HepG2 (cell line): Measurements from ENCODE around the gene DCP1B. TPM values are rescaled to one million over a fixed set of nuclear protein-coding genes. Genes with fewer than 3 reads are reported as not detected.

Experiments used
- CEBPG ChIP-seq: IDR thresholded peaks from 2 replicates; pipeline ENCODE4 v1.6.1; 2016
- DPF2 ChIP-seq: sonication (generic); formaldehyde crosslinking; IDR thresholded peaks from 2 replicates; pipeline ENCODE4 v1.4.0; 2020; ENCODE audit warnings: mild to moderate bottlenecking, low read depth, missing genetic modification reagents, borderline replicate concordance
- EHMT2 ChIP-seq: fragments of 200-600 bp; sonication (generic); IDR thresholded peaks from 2 replicates; pipeline ENCODE4 v1.7.0; 2017; ENCODE audit warnings: antibody characterized with exemption, low read depth, low read length, borderline replicate concordance
- GLI4 ChIP-seq: sonication (generic); formaldehyde crosslinking; IDR thresholded peaks from 2 replicates; pipeline ENCODE4 v1.5.1; 2020; ENCODE audit warnings: missing genetic modification reagents, mild to moderate bottlenecking, moderate library complexity, borderline replicate concordance
- KAT7 ChIP-seq: IDR thresholded peaks from 2 replicates; pipeline ENCODE4 v1.6.1; 2018; ENCODE audit warnings: borderline replicate concordance, missing compliant biosample characterization
- KDM6A ChIP-seq: IDR thresholded peaks from 2 replicates; pipeline ENCODE4 v1.6.1; 2016; ENCODE audit warnings: low read depth
- LCORL ChIP-seq, 2 experiments: fragments of 450-650 bp in 1 of 2; sonication (generic) in 1 of 2; formaldehyde crosslinking in 1 of 2; IDR thresholded peaks; 2 replicates each; pipeline versions ENCODE4 v1.5.0 to v1.6.1; 2017 to 2020; ENCODE audit warnings: antibody characterized with exemption in 1 of 2, missing genetic modification reagents in 1 of 2
- MIXL1 ChIP-seq: IDR thresholded peaks from 2 replicates; pipeline ENCODE4 v1.6.1; 2016
- NFRKB ChIP-seq: fragments of 450-650 bp; IDR thresholded peaks from 2 replicates; pipeline ENCODE4 v1.6.1; 2017
- PAX8 ChIP-seq: sonication (generic); formaldehyde crosslinking; IDR thresholded peaks from 2 replicates; pipeline ENCODE4 v1.8.0; 2022; ENCODE audit warnings: mild to moderate bottlenecking, missing genetic modification reagents, borderline replicate concordance
- RBM39 ChIP-seq: fragments of 200-400 bp; formaldehyde crosslinking; IDR thresholded peaks from one replicate; pipeline ENCODE4 v1.6.1; 2018; ENCODE audit warnings: antibody characterized with exemption, mild to moderate bottlenecking, low read depth, low read length; ENCODE audit not compliant: poor library complexity, severe bottlenecking
- RFX1 ChIP-seq: fragments of 450-650 bp; IDR thresholded peaks from 2 replicates; pipeline ENCODE4 v1.6.1; 2017
- ZFP90 ChIP-seq: sonication (generic); formaldehyde crosslinking; IDR thresholded peaks from 2 replicates; pipeline ENCODE4 v1.8.0; 2022; ENCODE audit warnings: missing genetic modification reagents, mild to moderate bottlenecking, inconsistent platforms, borderline replicate concordance
- ZNF30 ChIP-seq: sonication (generic); formaldehyde crosslinking; IDR thresholded peaks from 2 replicates; pipeline ENCODE4 v1.5.0; 2020; ENCODE audit warnings: mild to moderate bottlenecking, missing genetic modification reagents
- ZNF367 ChIP-seq: sonication (generic); formaldehyde crosslinking; IDR thresholded peaks from 2 replicates; pipeline ENCODE4 v1.4.0; 2020; ENCODE audit warnings: missing genetic modification reagents, borderline replicate concordance
- ZNF432 ChIP-seq: sonication (generic); formaldehyde crosslinking; IDR thresholded peaks from 2 replicates; pipeline ENCODE4 v1.5.0; 2020; ENCODE audit warnings: missing genetic modification reagents, mild to moderate bottlenecking, borderline replicate concordance
- ZNF44 ChIP-seq: sonication (generic); formaldehyde crosslinking; IDR thresholded peaks from 2 replicates; pipeline ENCODE4 v1.5.1; 2020; ENCODE audit warnings: mild to moderate bottlenecking, missing genetic modification reagents
- ZNF556 ChIP-seq: sonication (generic); formaldehyde crosslinking; IDR thresholded peaks from 2 replicates; pipeline ENCODE4 v1.4.0; 2020; ENCODE audit warnings: mild to moderate bottlenecking, missing genetic modification reagents, borderline replicate concordance
- ZNF557 ChIP-seq: sonication (generic); formaldehyde crosslinking; IDR thresholded peaks from 2 replicates; pipeline ENCODE4 v1.4.0; 2020; ENCODE audit warnings: missing genetic modification reagents
- ZNF672 ChIP-seq: sonication (generic); formaldehyde crosslinking; IDR thresholded peaks from 2 replicates; pipeline ENCODE4 v1.8.1; 2022; ENCODE audit warnings: missing genetic modification reagents
- ZSCAN29 ChIP-seq: sonication (generic); formaldehyde crosslinking; conservative IDR thresholded peaks from 2 replicates; pipeline ENCODE4 v1.4.0; 2020; ENCODE audit warnings: mild to moderate bottlenecking, missing genetic modification reagents
- polyA plus RNA-seq, 8 experiments: library from polyadenylated mRNA; depleted of rRNA in 3 of 8; stranded (reverse) in 7 of 8; unstranded in 1 of 8; fragments of >200 nt; fragmentation: Illumina TruSeq in 4 of 8; extraction: Trizol in 4 of 8; gene quantifications; 2 replicates each; pipeline versions ENCODE4 v1.2.1 to v1.2.3, GENCODE V29; 2011 to 2016; ENCODE audit warnings: low read depth in 4 of 8, missing spikeins in 1 of 8, mixed read lengths in 1 of 8; ENCODE audit not compliant: insufficient read depth in 1 of 8
- total RNA-seq, 5 experiments: library from RNA; depleted of rRNA; stranded (reverse); fragments of >200 nt; fragmentation: Illumina TruSeq; extraction: Trizol; gene quantifications; 2 replicates each; pipeline ENCODE4 v1.2.3, GENCODE V29; 2016; ENCODE audit warnings: low read depth in 1 of 5
- TF ChIP-seq, protein P1 (sequence below): sonication (generic); formaldehyde crosslinking; IDR thresholded peaks from 2 replicates; pipeline ENCODE4 v1.5.1; 2020; ENCODE audit warnings: missing genetic modification reagents, mild to moderate bottlenecking, borderline replicate concordance
- TF ChIP-seq, protein P2 (sequence below): sonication (generic); formaldehyde crosslinking; IDR thresholded peaks from 2 replicates; pipeline ENCODE4 v1.4.0; 2020; ENCODE audit warnings: mild to moderate bottlenecking, low read depth, missing genetic modification reagents
- TF ChIP-seq, protein P3 (sequence below): sonication (generic); formaldehyde crosslinking; IDR thresholded peaks from 2 replicates; pipeline ENCODE4 v1.5.0; 2020; ENCODE audit warnings: mild to moderate bottlenecking, low read depth, missing genetic modification reagents, borderline replicate concordance
- TF ChIP-seq, protein P4 (sequence below): IDR thresholded peaks from 2 replicates; pipeline ENCODE4 v1.6.1; 2012; ENCODE audit warnings: inconsistent platforms

The DCP1B gene
- total and polyA plus RNA-seq, 2 of the 13 experiments (the other 11 are each of a cell fraction or from before 2014, with no cell fraction given) = 11.4 to 27.2 TPM

DNA sequence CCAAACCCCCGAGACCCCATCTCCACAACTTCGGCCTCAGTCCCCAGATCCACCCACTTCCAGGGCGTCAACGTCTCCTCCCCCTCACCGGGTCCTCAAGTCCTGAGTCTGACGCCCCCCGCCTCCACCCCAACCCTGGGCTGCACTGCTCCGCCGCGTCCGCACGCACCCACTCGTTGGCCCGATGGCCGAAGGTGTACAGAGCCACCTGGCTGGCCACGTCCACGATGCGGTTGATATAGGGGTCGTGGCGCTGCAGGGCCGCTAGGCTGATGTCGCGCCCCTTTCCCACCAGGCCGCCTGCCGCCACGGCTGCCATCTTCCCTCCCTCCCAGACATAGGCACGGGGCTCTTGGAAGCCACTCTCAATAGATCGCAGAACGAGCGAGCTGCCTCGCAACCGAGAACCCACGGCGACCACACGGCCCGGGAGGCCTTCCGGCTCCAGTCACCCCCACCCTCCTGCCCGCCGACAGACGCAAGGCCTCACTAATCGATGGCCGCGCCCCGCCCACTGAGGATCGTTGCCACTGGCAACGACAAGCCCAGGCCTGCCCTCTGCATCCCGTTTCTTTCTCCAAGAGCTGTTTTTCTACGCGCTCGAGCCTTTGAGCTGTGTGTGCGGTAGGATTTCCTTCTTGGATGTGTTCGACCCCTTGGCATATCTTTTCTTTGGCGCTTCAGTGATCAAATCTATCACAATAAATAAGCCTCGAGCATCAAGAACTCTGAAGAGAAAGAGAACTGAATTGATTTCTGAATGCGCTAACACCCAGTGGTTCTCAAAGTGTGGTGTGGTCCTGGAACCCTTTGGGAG is at the start of gene DCP1B (continued):
- TF ChIP-seq, protein P1, sequence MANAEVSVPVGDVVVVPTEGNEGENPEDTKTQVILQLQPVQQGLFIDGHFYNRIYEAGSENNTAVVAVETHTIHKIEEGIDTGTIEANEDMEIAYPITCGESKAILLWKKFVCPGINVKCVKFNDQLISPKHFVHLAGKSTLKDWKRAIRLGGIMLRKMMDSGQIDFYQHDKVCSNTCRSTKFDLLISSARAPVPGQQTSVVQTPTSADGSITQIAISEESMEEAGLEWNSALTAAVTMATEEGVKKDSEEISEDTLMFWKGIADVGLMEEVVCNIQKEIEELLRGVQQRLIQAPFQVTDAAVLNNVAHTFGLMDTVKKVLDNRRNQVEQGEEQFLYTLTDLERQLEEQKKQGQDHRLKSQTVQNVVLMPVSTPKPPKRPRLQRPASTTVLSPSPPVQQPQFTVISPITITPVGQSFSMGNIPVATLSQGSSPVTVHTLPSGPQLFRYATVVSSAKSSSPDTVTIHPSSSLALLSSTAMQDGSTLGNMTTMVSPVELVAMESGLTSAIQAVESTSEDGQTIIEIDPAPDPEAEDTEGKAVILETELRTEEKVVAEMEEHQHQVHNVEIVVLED (CRISPR knock-in tag) = peak; percentile 95
- peak; percentile 63; the same call in 1 of the 2 replicates for TF ChIP-seq ZFP90
- peak; percentile 95 for TF ChIP-seq RFX1
- no peak; the same call in 1 of the 2 replicates for TF ChIP-seq MIXL1
- TF ChIP-seq ZNF672 (CRISPR knock-in tag) = peak; percentile 77; the same call in 1 of the 2 replicates
- TF ChIP-seq, protein P2, sequence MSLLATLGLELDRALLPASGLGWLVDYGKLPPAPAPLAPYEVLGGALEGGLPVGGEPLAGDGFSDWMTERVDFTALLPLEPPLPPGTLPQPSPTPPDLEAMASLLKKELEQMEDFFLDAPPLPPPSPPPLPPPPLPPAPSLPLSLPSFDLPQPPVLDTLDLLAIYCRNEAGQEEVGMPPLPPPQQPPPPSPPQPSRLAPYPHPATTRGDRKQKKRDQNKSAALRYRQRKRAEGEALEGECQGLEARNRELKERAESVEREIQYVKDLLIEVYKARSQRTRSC (CRISPR knock-in tag) = peak; percentile 81; the same call in 1 of the 2 replicates
- no peak for TF ChIP-seq DPF2 (CRISPR knock-in tag)
- TF ChIP-seq LCORL (IDR thresholded peaks at IDR 0.05) = no peak
- peak; percentile 71 for TF ChIP-seq LCORL (CRISPR knock-in tag; IDR thresholded peaks at IDR 0.05)
- TF ChIP-seq, protein P3, sequence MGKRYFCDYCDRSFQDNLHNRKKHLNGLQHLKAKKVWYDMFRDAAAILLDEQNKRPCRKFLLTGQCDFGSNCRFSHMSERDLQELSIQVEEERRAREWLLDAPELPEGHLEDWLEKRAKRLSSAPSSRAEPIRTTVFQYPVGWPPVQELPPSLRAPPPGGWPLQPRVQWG (CRISPR knock-in tag) = no peak
- peak; percentile 69; the same call in 1 of the 2 replicates for TF ChIP-seq ZNF44
- TF ChIP-seq ZNF432 (CRISPR knock-in tag) = no peak
- TF ChIP-seq KDM6A (CRISPR knock-in tag) = 0 out of 2 replicates have a peak, but pooled peaks have one; percentile 13
- TF ChIP-seq ZNF556 = peak; percentile 92; the same call in 1 of the 2 replicates
- no peak for TF ChIP-seq NFRKB
- peak; percentile 92 for TF ChIP-seq KAT7 (CRISPR knock-in tag)
- TF ChIP-seq RBM39 = peak; percentile 83
- 0 out of 2 replicates have a peak, but pooled peaks have one; percentile 14 for TF ChIP-seq CEBPG
- TF ChIP-seq PAX8 (CRISPR knock-in tag) = peak; percentile 97
- TF ChIP-seq EHMT2 = 0 out of 2 replicates have a peak, but pooled peaks have one; percentile 25
- TF ChIP-seq ZNF367 (CRISPR knock-in tag) = no peak; the same call in 1 of the 2 replicates
- TF ChIP-seq, protein P4, sequence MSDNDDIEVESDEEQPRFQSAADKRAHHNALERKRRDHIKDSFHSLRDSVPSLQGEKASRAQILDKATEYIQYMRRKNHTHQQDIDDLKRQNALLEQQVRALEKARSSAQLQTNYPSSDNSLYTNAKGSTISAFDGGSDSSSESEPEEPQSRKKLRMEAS = peak; percentile 85
- no peak for TF ChIP-seq ZNF557
- peak; percentile 86 for TF ChIP-seq GLI4 (CRISPR knock-in tag)
- TF ChIP-seq ZSCAN29 = no peak; the same call in 1 of the 2 replicates
- no peak for TF ChIP-seq ZNF30 (CRISPR knock-in tag)
